ENCODE results near the gene NR4A1. TPM values are rescaled to one million over a fixed set of nuclear protein-coding genes. Genes with fewer than 3 reads are reported as not detected.

The NR4A1 gene
- total and polyA plus RNA-seq, 2 of the 13 experiments (the other 11 are each of a cell fraction or from before 2014, with no cell fraction given): 5.7 to 15.2 TPM

GRCh38 chr12:52010152-52010622 lies 41.1 kb upstream of the NR4A1 start (continued):
- TF ChIP-seq CHD2 (IDR thresholded peaks at IDR 0.05; ENCODE audit: low read depth, low read length) (no peak), ZNF619 (CRISPR knock-in tag; IDR thresholded peaks at IDR 0.05) (no peak), MLLT10 (CRISPR knock-in tag; IDR thresholded peaks at IDR 0.05) (no peak), SMYD3 (CRISPR knock-in tag; IDR thresholded peaks at IDR 0.05) (no peak), RAD51 (IDR thresholded peaks at IDR 0.05; ENCODE audit: borderline replicate concordance) (no peak), SIX4 (CRISPR knock-in tag; IDR thresholded peaks at IDR 0.05) (no peak), ZNF572 (CRISPR knock-in tag; IDR thresholded peaks at IDR 0.05) (no peak), MAFG (CRISPR knock-in tag; IDR thresholded peaks at IDR 0.05) (no peak), THAP8 (CRISPR knock-in tag; IDR thresholded peaks at IDR 0.05; ENCODE audit: borderline replicate concordance) (no peak), ZNF841 (CRISPR knock-in tag; IDR thresholded peaks at IDR 0.05; ENCODE audit: borderline replicate concordance) (no peak), NFATC3 (CRISPR knock-in tag; IDR thresholded peaks at IDR 0.05) (no peak), ZNF530 (CRISPR knock-in tag; IDR thresholded peaks at IDR 0.05; ENCODE audit: low read depth) (no peak), SMC3 (IDR thresholded peaks at IDR 0.05; ENCODE audit: low read length) (no peak), SNAPC2 (CRISPR knock-in tag; IDR thresholded peaks at IDR 0.05) (no peak), ADNP (CRISPR knock-in tag; IDR thresholded peaks at IDR 0.05) (no peak), TGIF2 (CRISPR knock-in tag; IDR thresholded peaks at IDR 0.05) (no peak), ARNT2 (CRISPR knock-in tag; IDR thresholded peaks at IDR 0.05; ENCODE audit: low read depth) (no peak), ATF2 (CRISPR knock-in tag; IDR thresholded peaks at IDR 0.05) (no peak), ZNF263 (CRISPR knock-in tag; IDR thresholded peaks at IDR 0.05) (no peak; the same call in 1 of the 2 replicates), ZNF33B (CRISPR knock-in tag; IDR thresholded peaks at IDR 0.05) (no peak), ZNF160 (CRISPR knock-in tag; IDR thresholded peaks at IDR 0.05) (no peak), ZNF576 (CRISPR knock-in tag; IDR thresholded peaks at IDR 0.05) (no peak), MAF1 (CRISPR knock-in tag; IDR thresholded peaks at IDR 0.05; ENCODE audit: borderline replicate concordance) (no peak), MLX (CRISPR knock-in tag; IDR thresholded peaks at IDR 0.05) (no peak), RXRA (CRISPR knock-in tag; IDR thresholded peaks at IDR 0.05) (no peak), THAP9 (CRISPR knock-in tag; IDR thresholded peaks at IDR 0.05; ENCODE audit: borderline replicate concordance) (no peak), ZSCAN31 (CRISPR knock-in tag; IDR thresholded peaks at IDR 0.05; ENCODE audit: low read depth) (no peak)

All from HepG2 (cell line).